Mucosa of stomach (tissue), 1 donor: ENCODE results near the gene LOXHD1.

Experiments used
- H3K27me3 ChIP-seq: one replicate; pipeline ENCODE4 v1.7.0; 2013; ENCODE audit warnings: mild to moderate bottlenecking, low read length; ENCODE audit not compliant: control insufficient read depth, insufficient read depth
- H3K36me3 ChIP-seq: one replicate; pipeline ENCODE4 v1.7.0; 2013; ENCODE audit warnings: low read length; ENCODE audit not compliant: control insufficient read depth, insufficient read depth
- H3K4me1 ChIP-seq: one replicate; pipeline ENCODE4 v1.7.0; 2013; ENCODE audit warnings: mild to moderate bottlenecking, low read length; ENCODE audit not compliant: control insufficient read depth, insufficient read depth
- H3K4me3 ChIP-seq: one replicate; pipeline ENCODE4 v1.7.0; 2013; ENCODE audit warnings: low read length
- H3K9ac ChIP-seq: one replicate; pipeline ENCODE4 v1.7.0; 2013; ENCODE audit warnings: mild to moderate bottlenecking, low read length, moderate library complexity
- H3K9me3 ChIP-seq: one replicate; pipeline ENCODE4 v1.7.0; 2013; ENCODE audit warnings: mild to moderate bottlenecking, low read length, moderate library complexity; ENCODE audit not compliant: control insufficient read depth
- donor health status: Pancreatic carcinoma.

LOXHD1 gene

GRCh38 chr18:46506974-46507586, 149.9 kb downstream of the LOXHD1 start:
- Histone ChIP-seq H3K36me3 (no peaks in the 10 kb centered on the region), H3K4me1 (no peaks in the 10 kb centered on the region), H3K9ac (no peak overlapping the region), H3K27me3 (no peaks in the 10 kb centered on the region), H3K4me3 (no peak overlapping the region), H3K9me3 (no peaks in the 10 kb centered on the region)

DNA sequence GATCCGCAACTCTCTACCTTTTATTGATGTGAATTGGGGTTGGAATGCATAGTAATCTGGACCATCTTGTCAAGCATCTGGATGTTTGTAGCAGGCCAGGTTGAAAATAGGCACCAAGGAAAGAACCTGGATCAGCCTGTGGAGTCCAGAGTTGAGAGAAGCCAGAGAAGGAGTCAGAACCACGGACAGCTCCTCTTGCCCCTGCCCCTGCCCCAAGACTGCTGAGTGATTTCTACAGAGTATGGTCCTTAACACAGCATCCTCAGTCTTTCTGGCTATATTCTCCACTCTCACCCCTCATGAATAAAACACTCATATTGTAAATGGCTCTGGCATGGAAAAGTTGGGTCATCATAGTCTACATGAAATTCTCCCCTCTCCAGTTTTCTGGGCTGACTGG, 154.6 kb downstream of the LOXHD1 start:
- no peaks in the 10 kb centered on the region for H3K4me1 ChIP-seq
- no peak overlapping the region for H3K9ac ChIP-seq
- H3K27me3 ChIP-seq: no peaks in the 10 kb centered on the region
- H3K4me3 ChIP-seq: no peak overlapping the region
- H3K9me3 ChIP-seq: no peaks in the 10 kb centered on the region
- H3K36me3 ChIP-seq: no peaks in the 10 kb centered on the region

DNA sequence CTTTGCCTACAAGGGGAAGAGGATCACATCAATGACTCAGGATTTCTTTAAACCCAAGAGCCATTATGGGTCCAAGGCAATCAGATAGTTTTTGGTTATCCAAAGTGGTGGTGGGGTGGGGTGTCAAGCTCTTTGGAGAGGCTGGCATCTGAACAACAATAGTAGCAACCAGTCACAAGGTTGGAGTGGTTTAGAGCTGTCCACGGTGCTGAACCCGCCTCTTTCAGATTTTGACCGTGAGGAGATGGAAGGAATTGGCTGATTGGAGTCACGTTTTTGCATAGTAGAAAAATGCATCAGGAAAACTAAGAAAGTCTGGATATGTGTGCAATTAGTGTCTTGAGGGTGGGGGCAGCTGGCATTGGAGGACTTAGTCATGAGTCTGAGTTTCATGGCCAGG, 159.9 kb downstream of the LOXHD1 start:
- H3K4me1 ChIP-seq: no peaks in the 10 kb centered on the region
- no peak overlapping the region for H3K4me3 ChIP-seq
- H3K36me3 ChIP-seq: no peaks in the 10 kb centered on the region
- no peaks in the 10 kb centered on the region for H3K27me3 ChIP-seq
- H3K9ac ChIP-seq: no peak overlapping the region
- H3K9me3 ChIP-seq: no peaks in the 10 kb centered on the region

DNA sequence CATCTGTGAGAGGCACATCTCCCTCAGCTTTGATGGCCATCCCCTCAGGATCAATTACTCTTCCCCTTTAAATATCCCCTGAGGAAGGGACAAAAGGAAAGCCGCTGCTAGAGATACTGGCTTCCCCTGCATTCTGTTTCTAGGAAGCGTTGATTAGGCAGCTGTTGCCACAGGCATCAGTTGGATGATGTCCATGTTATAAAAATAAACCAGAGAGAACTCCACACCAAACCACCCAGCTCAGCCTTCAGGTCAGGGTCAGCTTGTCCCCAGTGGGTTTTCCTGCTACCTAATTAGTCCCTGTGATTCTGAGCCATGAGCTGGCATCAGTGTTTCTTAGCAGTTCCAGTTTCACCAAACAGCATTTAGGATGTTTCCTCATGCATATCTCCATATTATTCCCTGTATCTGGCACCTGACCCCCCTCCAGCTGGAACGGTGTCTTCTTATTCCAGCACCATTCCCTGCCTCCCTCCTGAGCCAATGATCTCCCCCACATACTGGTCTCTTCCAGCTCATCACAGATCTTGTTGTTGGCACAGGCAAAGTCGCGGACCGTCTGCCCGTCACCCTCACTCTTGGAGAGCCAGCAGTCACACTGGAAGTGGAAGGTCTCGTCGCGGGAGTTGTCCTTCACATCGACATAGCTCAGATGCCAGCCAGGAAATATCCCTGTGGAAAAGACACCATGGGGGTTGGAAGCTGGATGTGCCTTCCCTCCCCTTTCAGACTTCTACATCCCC, 168.4 kb downstream of the LOXHD1 start:
- no peak overlapping the region for H3K4me3 ChIP-seq
- H3K9ac ChIP-seq: no peak overlapping the region
- H3K9me3 ChIP-seq: no peaks in the 10 kb centered on the region
- no peaks in the 10 kb centered on the region for H3K27me3 ChIP-seq
- H3K36me3 ChIP-seq: no peaks in the 10 kb centered on the region
- H3K4me1 ChIP-seq: no peaks in the 10 kb centered on the region

GRCh38 chr18:46485675-46486194, 171.3 kb downstream of the LOXHD1 start:
- no peak overlapping the region for H3K9ac ChIP-seq
- H3K9me3 ChIP-seq: no peaks in the 10 kb centered on the region
- H3K27me3 ChIP-seq: no peaks in the 10 kb centered on the region
- H3K4me3 ChIP-seq: no peak overlapping the region
- H3K4me1 ChIP-seq: no peaks in the 10 kb centered on the region
- H3K36me3 ChIP-seq: no peaks in the 10 kb centered on the region

- no peak overlapping the region for H3K4me3 ChIP-seq
- no peaks in the 10 kb centered on the region for H3K27me3 ChIP-seq
- H3K4me1 ChIP-seq: no peaks in the 10 kb centered on the region
- no peaks in the 10 kb centered on the region for H3K9me3 ChIP-seq
- no peak overlapping the region for H3K9ac ChIP-seq
- no peaks in the 10 kb centered on the region for H3K36me3 ChIP-seq
These were observed 172.0 kb downstream of the LOXHD1 start for GRCh38 chr18:46484971-46485370.

- H3K36me3 ChIP-seq: no peaks in the 10 kb centered on the region
These were observed 174.2 kb downstream of the LOXHD1 start for GRCh38 chr18:46482831-46483230.

GRCh38 chr18:46481847-46482245, 175.2 kb downstream of the LOXHD1 start:
- Histone ChIP-seq H3K27me3 (no peaks in the 10 kb centered on the region), H3K36me3 (no peaks in the 10 kb centered on the region), H3K9me3 (no peaks in the 10 kb centered on the region), H3K9ac (no peak overlapping the region), H3K4me3 (no peak overlapping the region), H3K4me1 (no peaks in the 10 kb centered on the region)

More at GRCh38 chr18:46482831-46483230, 174.2 kb downstream of the LOXHD1 start:
- no peak overlapping the region for H3K4me3 ChIP-seq
- H3K9ac ChIP-seq: no peak overlapping the region
- H3K4me1 ChIP-seq: no peaks in the 10 kb centered on the region
- no peaks in the 10 kb centered on the region for H3K9me3 ChIP-seq
- H3K27me3 ChIP-seq: no peaks in the 10 kb centered on the region

- H3K4me1 ChIP-seq: no peaks in the 10 kb centered on the region
- no peaks in the 10 kb centered on the region for H3K27me3 ChIP-seq
- no peaks in the 10 kb centered on the region for H3K36me3 ChIP-seq
- no peak overlapping the region for H3K4me3 ChIP-seq
- no peaks in the 10 kb centered on the region for H3K9me3 ChIP-seq
- H3K9ac ChIP-seq: no peak overlapping the region
These were observed 175.8 kb downstream of the LOXHD1 start for GRCh38 chr18:46481048-46481846.

DNA sequence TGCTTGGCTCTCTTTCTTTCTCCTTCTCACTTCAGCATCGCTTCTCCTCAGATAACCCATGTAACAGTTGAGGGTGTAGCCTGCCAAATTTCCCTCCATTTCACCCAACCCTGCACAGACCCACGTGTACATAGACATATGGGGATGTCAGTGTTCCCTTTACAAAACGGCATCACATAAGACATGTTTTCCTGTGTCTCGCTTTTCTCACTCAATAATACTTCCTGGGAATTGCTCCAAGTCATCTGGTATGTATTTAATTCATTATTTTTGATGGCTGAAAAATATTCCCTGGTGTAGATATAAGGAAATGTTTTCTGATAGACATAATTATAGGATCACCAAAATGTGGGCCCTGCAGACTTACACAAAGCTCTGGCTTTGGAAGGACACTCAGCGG, 176.8 kb downstream of the LOXHD1 start:
- Histone ChIP-seq H3K9me3 (no peaks in the 10 kb centered on the region), H3K4me3 (no peak overlapping the region), H3K9ac (no peak overlapping the region), H3K4me1 (no peaks in the 10 kb centered on the region), H3K27me3 (no peaks in the 10 kb centered on the region), H3K36me3 (no peaks in the 10 kb centered on the region)

DNA sequence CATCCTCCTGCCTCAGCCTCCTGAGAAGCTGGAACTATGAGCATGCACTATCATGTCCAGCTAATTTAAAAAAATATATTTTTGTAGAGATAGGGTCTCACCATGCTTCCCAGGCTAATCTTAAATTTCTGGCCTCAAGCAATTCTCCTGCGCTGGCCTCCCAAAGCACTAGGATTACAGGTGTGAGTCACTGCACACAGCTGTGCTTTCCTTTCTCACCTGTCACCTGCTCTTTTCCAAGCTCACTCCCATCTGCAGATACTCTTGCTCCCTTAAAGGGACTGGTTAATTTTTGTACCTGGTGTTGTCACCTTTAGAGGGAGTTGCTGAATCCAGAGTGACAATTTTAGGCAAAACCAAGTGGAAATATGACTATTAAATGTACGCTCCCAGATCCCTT, 178.2 kb downstream of the LOXHD1 start:
- Histone ChIP-seq H3K27me3 (no peaks in the 10 kb centered on the region), H3K36me3 (no peaks in the 10 kb centered on the region), H3K4me3 (no peak overlapping the region), H3K4me1 (no peaks in the 10 kb centered on the region), H3K9ac (no peak overlapping the region), H3K9me3 (no peaks in the 10 kb centered on the region)

- Histone ChIP-seq H3K36me3 (no peaks in the 10 kb centered on the region), H3K4me1 (no peaks in the 10 kb centered on the region), H3K9ac (no peak overlapping the region), H3K27me3 (no peaks in the 10 kb centered on the region), H3K9me3 (no peaks in the 10 kb centered on the region), H3K4me3 (no peak overlapping the region)
These were observed 179.5 kb downstream of the LOXHD1 start for GRCh38 chr18:46477425-46478011.
